Neuronal stem cell (in vitro differentiated cells): Measurements from ENCODE around the gene TNK1.
A peak's percentile ranks its signal among the peaks of the same experiment; 100 is the strongest.

Experiments
- DNase-seq: peaks from one replicate; pipeline ENCODE4 v3.0.0-alpha.2; 2013; ENCODE audit warnings: low spot score
- H2AFZ ChIP-seq: one replicate; pipeline ENCODE4 v1.6.1; 2013; ENCODE audit warnings: mild to moderate bottlenecking, low read length, inconsistent platforms
- H2AK5ac ChIP-seq: 2 replicates; pipeline ENCODE4 v1.6.1; 2013; ENCODE audit warnings: low read depth, mild to moderate bottlenecking, inconsistent platforms, low read length, moderate library complexity, mixed read lengths
- H2BK120ac ChIP-seq: 2 replicates; pipeline ENCODE4 v1.6.1; 2013; ENCODE audit warnings: low read depth, mild to moderate bottlenecking, inconsistent platforms, low read length, moderate library complexity, mixed read lengths
- H2BK12ac ChIP-seq: one replicate; pipeline ENCODE4 v1.6.1; 2013; ENCODE audit warnings: low read length, inconsistent platforms
- H2BK15ac ChIP-seq: 2 replicates; pipeline ENCODE4 v1.6.1; 2013; ENCODE audit warnings: mild to moderate bottlenecking, low read length, inconsistent platforms, mixed read lengths
- H2BK5ac ChIP-seq: one replicate; pipeline ENCODE4 v1.6.1; 2013; ENCODE audit warnings: inconsistent platforms, mild to moderate bottlenecking, low read length, moderate library complexity
- H3K14ac ChIP-seq: one replicate; pipeline ENCODE4 v1.6.1; 2013; ENCODE audit warnings: low read length, inconsistent platforms
- H3K18ac ChIP-seq: 2 replicates; pipeline ENCODE4 v1.6.1; 2013; ENCODE audit warnings: low read length, inconsistent platforms
- H3K23ac ChIP-seq: 2 replicates; pipeline ENCODE4 v1.6.1; 2013; ENCODE audit warnings: low read depth, mild to moderate bottlenecking, mixed read lengths, low read length, inconsistent platforms; ENCODE audit not compliant: poor library complexity
- H3K27ac ChIP-seq: replicated peaks from 3 replicates; pipeline ENCODE4 v1.5.1; 2013; ENCODE audit warnings: low read length, inconsistent platforms
- H3K27me3 ChIP-seq, 3 experiments: 2 replicates each; pipeline ENCODE4 v1.6.1; 2013; ENCODE audit warnings: low read length in 3 of 3, mild to moderate bottlenecking in 2 of 3, inconsistent platforms in 1 of 3, low read depth in 1 of 3, mixed read lengths in 1 of 3, moderate library complexity in 1 of 3; ENCODE audit not compliant: control insufficient read depth in 3 of 3, insufficient read depth in 3 of 3
- H3K36me3 ChIP-seq, 2 donors: replicated peaks in 1 of 2; 2 replicates each; pipeline ENCODE4 v1.6.1; 2013; ENCODE audit warnings: low read length in 2 of 2; ENCODE audit not compliant: control insufficient read depth in 2 of 2, insufficient read depth in 2 of 2
- H3K4ac ChIP-seq: 2 replicates; pipeline ENCODE4 v1.6.1; 2013; ENCODE audit warnings: inconsistent platforms, mild to moderate bottlenecking, low read length, moderate library complexity
- H3K4me1 ChIP-seq, 2 donors: 1 replicate in 1 of 2; 2 replicates in 1 of 2; pipeline ENCODE4 v1.6.1; 2013; ENCODE audit warnings: low read length in 2 of 2, low read depth in 1 of 2; ENCODE audit not compliant: control insufficient read depth in 2 of 2, insufficient read depth in 1 of 2
- H3K4me2 ChIP-seq: one replicate; pipeline ENCODE4 v1.6.1; 2013; ENCODE audit warnings: mild to moderate bottlenecking, low read length, inconsistent platforms; ENCODE audit not compliant: insufficient read depth, poor library complexity, severe bottlenecking
- H3K4me3 ChIP-seq, 2 donors: 2 replicates each; pipeline ENCODE4 v1.5.1; 2013; ENCODE audit warnings: low read length in 2 of 2, mild to moderate bottlenecking in 2 of 2, inconsistent platforms in 1 of 2, moderate library complexity in 1 of 2
- H3K79me1 ChIP-seq: one replicate; pipeline ENCODE4 v1.6.1; 2013; ENCODE audit warnings: low read depth, mild to moderate bottlenecking, inconsistent platforms, low read length, moderate library complexity
- H3K9ac ChIP-seq: one replicate; pipeline ENCODE4 v1.6.1; 2013; ENCODE audit warnings: mild to moderate bottlenecking, low read depth, low read length, inconsistent platforms; ENCODE audit not compliant: poor library complexity
- H3K9me3 ChIP-seq, 2 donors: replicated peaks in 1 of 2; 2 replicates each; pipeline versions ENCODE3 to v1.6.1; 2013; ENCODE audit warnings: low read length in 2 of 2, mild to moderate bottlenecking in 2 of 2, inconsistent platforms in 1 of 2, low read depth in 1 of 2, mixed read lengths in 1 of 2, moderate library complexity in 1 of 2; ENCODE audit not compliant: control insufficient read depth in 2 of 2, insufficient read depth in 1 of 2
- H4K8ac ChIP-seq: one replicate; pipeline ENCODE4 v1.6.1; 2013; ENCODE audit warnings: low read depth, mild to moderate bottlenecking, inconsistent platforms, low read length, moderate library complexity
- H4K91ac ChIP-seq: one replicate; pipeline ENCODE4 v1.6.1; 2013; ENCODE audit warnings: low read length, low read depth, mild to moderate bottlenecking, inconsistent platforms; ENCODE audit not compliant: poor library complexity
- WGBS, 2 donors: extraction: QIAGEN DNeasy Blood & Tissue Kit; methylation state at CpG; one replicate each; pipeline ENCODE4 v1.1.7; 2013; ENCODE audit warnings: missing lambda C conversion rate in 2 of 2, mixed read lengths in 1 of 2; ENCODE audit not compliant: insufficient read length in 2 of 2, insufficient replicate concordance in 1 of 2; ENCODE audit errors: extremely low coverage in 2 of 2; 5-methylcytosine and 5-hydroxymethylcytosine counted together

The TNK1 gene

GRCh38 chr17:7383742-7384488 lies 3.0 kb downstream of the TNK1 start:
- H3K79me1 ChIP-seq, result no peaks in the 10 kb centered on the region
- peak overlapping the region; percentile 98 for H3K4me2 ChIP-seq
- peak overlapping the region; percentile 82 for H2AFZ ChIP-seq
- H3K4me1 ChIP-seq, result peaks cover 8 to 10% of the 10 kb centered on the region in 2 donors
- peak overlapping the region; percentile 69 for H3K4ac ChIP-seq
- peak overlapping the region; percentile 92 for H3K9ac ChIP-seq
- H2BK120ac ChIP-seq, result no peak overlapping the region
- H3K27me3 ChIP-seq, result peaks cover 3 to 56% (median 49%) of the 10 kb centered on the region in 3 experiments
- H3K27ac ChIP-seq, result no peak overlapping the region
- WGBS, 2 donors, result no CpG with 5 or more reads among the region's 65 CpGs
- peak overlapping the region; percentile 24 to 66 for H3K4me3 ChIP-seq
- H4K91ac ChIP-seq, result no peak overlapping the region
- H2BK12ac ChIP-seq, result peak overlapping the region; percentile 95
- peak overlapping the region; percentile 66 for H3K14ac ChIP-seq
- peaks cover 0 to 4% of the 10 kb centered on the region in 2 donors for H3K36me3 ChIP-seq
- H3K23ac ChIP-seq, result peak overlapping the region; percentile 58
- H2BK5ac ChIP-seq, result peak overlapping the region; percentile 35
- H4K8ac ChIP-seq, result peak overlapping the region; percentile 32
- H3K9me3 ChIP-seq, result peaks cover 11 to 17% of the 10 kb centered on the region in 2 donors
- peak overlapping the region; percentile 88 for H2BK15ac ChIP-seq
- peak overlapping the region; percentile 97 for H3K18ac ChIP-seq
- peak overlapping the region; percentile 82 for H2AK5ac ChIP-seq
- no peak for DNase-seq

DNA sequence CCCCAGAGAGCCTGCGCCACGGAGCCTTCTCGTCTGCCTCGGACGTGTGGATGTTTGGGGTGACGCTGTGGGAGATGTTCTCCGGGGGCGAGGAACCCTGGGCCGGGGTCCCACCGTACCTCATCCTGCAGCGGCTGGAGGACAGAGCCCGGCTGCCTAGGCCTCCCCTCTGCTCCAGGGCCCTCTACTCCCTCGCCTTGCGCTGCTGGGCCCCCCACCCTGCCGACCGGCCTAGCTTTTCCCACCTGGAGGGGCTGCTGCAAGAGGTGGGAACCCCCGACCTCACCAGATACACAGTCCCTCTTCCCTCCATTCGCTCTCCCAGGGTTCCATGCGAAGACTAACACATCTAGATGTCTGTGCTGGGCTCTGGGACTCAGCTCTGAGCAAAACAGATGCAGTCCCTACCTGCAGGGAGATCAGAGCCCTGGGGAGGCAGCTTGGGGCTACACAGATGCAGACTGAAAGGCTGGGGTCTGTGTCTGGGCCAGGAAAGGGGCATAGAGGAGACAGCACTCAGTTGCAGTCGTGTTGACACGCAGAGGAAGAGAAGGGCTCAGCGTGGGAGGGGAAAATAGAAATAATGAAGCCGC lies 3.7 kb downstream of the TNK1 start:
- no peak for DNase-seq
- no peaks in the 10 kb centered on the region for H3K79me1 ChIP-seq
- peak overlapping the region; percentile 66 for H2AK5ac ChIP-seq
- peaks cover 8 to 10% of the 10 kb centered on the region in 2 donors for H3K9me3 ChIP-seq
- no peak overlapping the region for H2BK5ac ChIP-seq
- peak overlapping the region; percentile 82 for H2AFZ ChIP-seq
- peak overlapping the region; percentile 95 for H2BK12ac ChIP-seq
- H4K91ac ChIP-seq, result no peak overlapping the region
- peaks cover 3 to 51% (median 48%) of the 10 kb centered on the region in 3 experiments for H3K27me3 ChIP-seq
- peaks cover 8 to 10% of the 10 kb centered on the region in 2 donors for H3K4me1 ChIP-seq
- H3K4me2 ChIP-seq, result peak overlapping the region; percentile 98
- peak overlapping the region; percentile 58 for H3K23ac ChIP-seq
- H3K36me3 ChIP-seq, result peaks cover 3 to 10% of the 10 kb centered on the region in 2 donors
- H4K8ac ChIP-seq, result no peak overlapping the region
- peak overlapping the region; percentile 24 to 66 for H3K4me3 ChIP-seq
- no CpG with 5 or more reads among the region's 23 CpGs for WGBS, 2 donors
- H2BK15ac ChIP-seq, result peak overlapping the region; percentile 88
- peak overlapping the region; percentile 97 for H3K18ac ChIP-seq
- H3K9ac ChIP-seq, result peak overlapping the region; percentile 92
- no peak overlapping the region for H2BK120ac ChIP-seq
- peak overlapping the region; percentile 60 for H3K14ac ChIP-seq
- no peak overlapping the region for H3K27ac ChIP-seq
- H3K4ac ChIP-seq, result peak overlapping the region; percentile 40

DNA sequence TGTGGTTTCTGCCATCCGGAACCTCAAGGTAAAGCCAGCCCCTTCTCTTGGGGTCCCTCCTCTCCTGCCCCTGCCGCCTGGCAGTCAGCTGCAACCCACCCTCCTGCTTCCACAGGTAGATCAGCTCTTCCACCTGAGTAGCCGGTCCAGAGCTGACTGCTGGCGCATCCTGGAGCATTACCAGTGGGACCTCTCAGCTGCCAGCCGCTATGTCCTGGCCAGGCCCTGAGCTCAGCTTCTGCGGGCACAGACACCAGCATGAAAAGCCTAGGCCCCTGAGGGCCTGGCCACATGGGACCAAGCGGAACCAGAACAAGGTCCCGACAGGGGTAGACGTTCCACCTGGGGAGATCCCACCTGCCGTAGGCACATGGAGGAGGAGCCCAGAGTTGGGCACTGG lies 8.0 kb downstream of the TNK1 start:
- Histone ChIP-seq H3K36me3 (peaks cover 13 to 38% of the 10 kb centered on the region in 2 donors), H3K4me2 (no peak overlapping the region), H4K91ac (no peak overlapping the region), H3K79me1 (no peaks in the 10 kb centered on the region), H3K4me1 (peaks cover 2 to 7% of the 10 kb centered on the region in 2 donors), H3K27ac (no peak overlapping the region), H3K9ac (no peak overlapping the region), H3K18ac (no peak overlapping the region), H3K4me3 (no peak overlapping the region), H2AK5ac (no peak overlapping the region), H2BK15ac (no peak overlapping the region), H3K4ac (no peak overlapping the region), H2AFZ (no peak overlapping the region), H4K8ac (no peak overlapping the region), H3K14ac (no peak overlapping the region), H3K27me3 (peaks cover 0 to 10% (median 8%) of the 10 kb centered on the region in 3 experiments), H2BK5ac (no peak overlapping the region), H2BK12ac (no peak overlapping the region), H3K23ac (no peak overlapping the region), H3K9me3 (no peaks in the 10 kb centered on the region), H2BK120ac (no peak overlapping the region)
- DNase-seq, result no peak
- WGBS, 2 donors, result no CpG with 5 or more reads among the region's 10 CpGs
